ENCODE measurements around the gene ZNF519. TPM values are rescaled to one million over a fixed set of nuclear protein-coding genes. Genes with fewer than 3 reads are reported as not detected.

Gene ZNF519
- total RNA-seq, 1 donor from 2014 or later: 13.7 TPM

DNA sequence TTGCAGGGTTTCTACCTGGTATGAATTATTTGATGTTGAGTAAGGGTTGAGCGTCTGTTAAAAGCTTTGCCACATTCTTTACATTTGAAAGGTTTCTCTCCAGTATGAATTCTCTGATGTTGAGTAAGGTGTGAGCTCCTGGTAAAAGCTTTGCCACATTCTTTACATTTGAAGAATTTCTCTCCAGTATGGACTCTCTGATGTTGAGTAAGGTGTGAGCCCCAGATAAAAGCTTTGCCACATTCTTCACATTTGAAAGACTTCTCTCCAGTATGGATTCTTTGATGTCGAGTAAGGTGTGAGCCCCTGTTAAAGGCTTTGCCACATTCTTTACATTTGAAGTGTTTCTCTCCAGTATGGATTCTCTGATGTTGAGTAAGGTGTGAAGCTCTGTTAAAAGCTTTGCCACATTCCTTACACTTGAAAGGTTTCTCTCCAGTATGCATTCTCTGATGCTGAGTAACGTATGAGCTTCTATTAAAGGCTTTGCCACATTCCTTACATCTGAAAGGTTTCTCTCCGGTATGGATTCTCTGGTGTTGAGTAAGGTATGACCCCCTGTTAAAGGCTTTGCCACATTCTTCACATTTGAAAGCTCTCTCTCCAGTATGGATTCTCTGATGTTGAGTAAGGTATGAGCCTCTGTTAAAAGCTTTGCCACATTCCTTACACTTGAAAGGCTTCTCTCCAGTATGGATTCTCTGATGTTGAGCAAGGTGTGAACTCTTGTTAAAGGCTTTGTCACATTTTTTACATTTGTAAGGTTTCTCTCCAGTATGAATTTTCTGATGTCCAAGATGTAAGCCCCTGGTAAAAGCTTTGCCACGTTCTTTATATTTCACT is 27.1 kb downstream of the ZNF519 start:
- ATAC-seq (no peak), DNase-seq (ENCODE audit: low spot score) (no peak)
- intact Hi-C loops (cut with DNase I): no loop called here

- DNase-seq (ENCODE audit: low spot score) (no peak), ATAC-seq (no peak)
- intact Hi-C loops (cut with DNase I): no loop called here
Observed at GRCh38 chr18:14104201-14104600, 28.0 kb downstream of the ZNF519 start.

GRCh38 chr18:14100503-14101286 is 31.5 kb downstream of the ZNF519 start:
- intact Hi-C loops (cut with DNase I): no loop called here
- no peak for DNase-seq (ENCODE audit: low spot score)
- ATAC-seq: no peak

GRCh38 chr18:14098428-14098827 is 33.8 kb downstream of the ZNF519 start:
- intact Hi-C loops (cut with DNase I): no loop called here
- no peak for DNase-seq (ENCODE audit: low spot score)
- ATAC-seq: no peak

- DNase-seq (ENCODE audit: low spot score) (no peak), ATAC-seq (no peak)
- intact Hi-C loops (cut with DNase I): no loop called here
Observed at GRCh38 chr18:14097761-14098160, 34.5 kb downstream of the ZNF519 start.

- DNase-seq (ENCODE audit: low spot score): no peak
- intact Hi-C loops (cut with DNase I): no loop called here
- no peak for ATAC-seq
Observed at GRCh38 chr18:14093307-14093915, 38.8 kb downstream of the ZNF519 start.

DNA sequence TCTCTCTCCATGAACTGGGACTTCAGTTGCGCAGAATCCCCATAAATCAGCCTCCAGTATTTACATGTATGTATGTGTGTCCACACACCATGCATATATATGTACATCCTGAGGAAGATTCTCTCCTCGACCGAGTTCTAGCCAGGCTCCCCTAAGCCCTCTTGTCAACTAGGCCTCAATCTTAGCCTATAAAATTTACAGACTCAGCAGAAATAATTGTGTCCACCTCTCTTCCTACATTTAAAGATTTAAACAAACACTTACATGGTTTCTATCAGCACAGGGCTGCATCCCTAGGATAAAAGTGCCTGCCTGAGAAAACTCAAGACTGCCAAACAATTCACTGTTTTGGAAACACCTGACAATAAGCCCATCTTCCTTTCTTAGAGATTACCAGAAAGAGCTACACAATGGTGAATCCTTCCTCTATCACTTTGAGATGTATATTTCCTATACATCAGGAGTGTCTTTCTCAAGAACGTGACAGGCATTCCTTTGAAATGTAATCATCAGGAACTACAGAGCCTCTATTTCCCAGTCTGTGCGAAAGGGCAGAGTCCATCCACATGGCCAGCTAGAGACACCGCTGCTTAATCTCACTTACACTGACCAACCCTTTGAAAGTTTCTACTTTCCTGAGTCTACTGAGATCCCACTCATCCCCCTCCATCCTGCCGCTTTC is 39.5 kb downstream of the ZNF519 start:
- no peak for ATAC-seq
- intact Hi-C loops (cut with DNase I): no loop called here
- DNase-seq (ENCODE audit: low spot score): no peak

GRCh38 chr18:14089781-14090180 is 42.5 kb downstream of the ZNF519 start:
- DNase-seq (ENCODE audit: low spot score) (no peak), ATAC-seq (no peak)
- intact Hi-C loops (cut with DNase I): no loop called here

DNA sequence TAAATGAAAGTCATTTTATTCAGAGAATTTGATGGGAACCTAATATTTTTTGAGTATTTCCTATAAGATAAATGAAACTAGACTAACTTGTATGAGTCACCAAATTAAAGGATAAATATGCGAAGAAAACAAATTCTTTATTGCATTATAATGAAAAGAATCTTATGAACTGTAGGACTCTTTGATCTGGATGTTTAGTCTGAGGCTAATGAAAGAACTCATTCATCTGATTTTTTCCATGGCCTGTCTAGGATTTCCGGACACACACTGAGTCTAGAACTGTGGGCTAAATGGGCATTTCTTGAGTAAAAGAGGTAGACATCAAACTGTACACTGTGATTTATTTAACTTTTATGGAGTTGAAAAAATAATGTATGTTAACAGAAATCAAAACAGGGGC is 43.0 kb downstream of the ZNF519 start:
- DNase-seq (ENCODE audit: low spot score) (no peak), ATAC-seq (no peak)
- intact Hi-C loops (cut with DNase I): no loop called here

DNA sequence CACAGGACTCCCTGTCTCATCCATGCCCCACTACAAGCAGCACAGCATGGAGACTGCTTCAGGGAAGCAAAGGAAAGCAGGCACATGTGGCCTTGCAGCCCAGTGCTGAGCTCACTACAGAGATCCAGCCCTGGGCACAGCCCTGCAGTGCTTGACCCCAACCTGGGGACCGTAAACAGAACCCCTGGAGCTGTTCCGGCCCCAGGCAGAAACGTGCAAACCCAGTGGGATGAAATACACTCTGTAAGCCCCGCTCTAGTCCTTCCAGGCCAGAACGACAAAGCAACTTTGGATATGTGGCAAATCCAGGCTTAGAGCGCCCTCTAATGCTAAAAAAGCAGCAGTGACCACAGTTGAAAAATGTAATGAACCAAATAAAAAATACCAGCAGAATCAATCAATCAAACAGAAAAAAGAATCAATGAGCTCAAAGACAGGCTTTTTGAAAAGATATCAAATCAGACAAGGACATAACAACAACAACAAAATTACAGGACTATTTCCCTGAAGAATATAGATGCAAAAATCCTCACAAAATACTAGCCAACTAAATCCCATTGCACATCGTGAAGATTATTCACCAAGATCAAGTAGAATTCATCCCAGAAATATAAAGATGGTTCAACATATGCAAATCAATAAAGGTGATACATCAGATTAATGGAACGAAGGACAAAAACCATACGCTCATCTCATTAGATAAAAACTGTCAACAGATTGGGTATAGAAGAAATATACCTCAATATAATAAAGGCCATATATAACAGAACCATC is 45.6 kb downstream of the ZNF519 start:
- intact Hi-C loops (cut with DNase I): no loop called here
- ATAC-seq (no peak), DNase-seq (ENCODE audit: low spot score) (no peak)

DNA sequence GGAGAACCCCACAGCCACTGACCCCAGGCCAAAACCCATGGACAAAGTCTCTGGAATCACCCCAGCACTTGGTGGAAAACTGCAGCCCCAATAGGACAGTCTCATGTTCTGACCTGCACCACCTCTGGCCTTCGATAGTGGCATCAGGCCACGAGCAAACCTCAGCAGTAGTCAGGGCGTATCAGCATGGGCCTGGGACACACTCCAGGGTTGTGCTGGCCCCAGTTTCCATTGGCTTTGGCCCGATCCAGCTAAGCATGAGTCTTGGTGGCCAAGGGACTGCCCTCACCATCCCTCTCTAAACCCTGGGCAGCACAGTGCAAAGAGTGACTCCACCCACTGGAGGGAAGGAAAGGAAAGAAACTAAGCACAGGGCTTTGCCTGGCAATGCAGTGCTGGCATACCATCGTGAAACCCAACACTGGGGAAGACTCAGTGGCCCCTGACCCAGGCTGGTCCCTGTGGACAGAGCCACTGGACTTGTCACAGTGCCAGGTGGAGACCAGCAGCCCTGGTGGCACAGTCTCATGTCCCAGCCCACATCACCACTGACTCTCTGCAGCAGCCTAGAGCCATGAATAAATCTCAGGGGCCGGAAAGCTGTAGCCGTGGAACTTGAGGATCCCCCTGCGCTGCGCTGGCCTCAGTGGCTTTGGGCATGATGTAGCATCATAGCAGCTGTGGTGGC is 46.3 kb downstream of the ZNF519 start:
- no peak for ATAC-seq
- intact Hi-C loops (cut with DNase I): no loop called here
- DNase-seq (ENCODE audit: low spot score): no peak

- ATAC-seq: no peak
- intact Hi-C loops (cut with DNase I): no loop called here
- DNase-seq (ENCODE audit: low spot score): no peak
Observed at GRCh38 chr18:14075196-14075595, 57.0 kb downstream of the ZNF519 start.

DNA sequence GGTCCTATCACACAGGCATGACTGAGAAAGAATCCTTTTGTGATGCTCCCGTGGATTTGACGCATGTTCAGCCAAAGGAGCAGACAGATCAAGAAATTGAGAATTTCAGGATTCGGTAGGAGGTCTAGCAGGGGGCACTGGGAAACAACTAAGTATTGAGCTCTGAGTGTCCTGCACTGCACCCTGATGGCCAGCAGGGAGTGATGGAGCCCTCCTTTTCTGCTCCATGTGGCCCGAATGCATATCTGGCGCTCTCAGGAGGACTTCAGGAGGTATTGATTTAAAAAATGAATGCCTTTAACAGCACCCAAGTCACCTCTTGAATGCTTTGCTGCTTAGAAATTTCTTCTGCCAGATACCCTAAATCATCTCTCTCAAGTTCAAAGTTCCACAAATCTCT is 58.0 kb downstream of the ZNF519 start:
- no peak for DNase-seq (ENCODE audit: low spot score)
- ATAC-seq: no peak
- intact Hi-C loops (cut with DNase I): no loop called here

GRCh38 chr18:14053661-14054060 is 78.6 kb downstream of the ZNF519 start:
- intact Hi-C loops (cut with DNase I): no loop called here
- no peak for ATAC-seq
- DNase-seq (ENCODE audit: low spot score): no peak

Data from sciatic nerve (tissue), 2 donors.